H9 (cell line): ENCODE measurements around the gene PTPRH. TPM values are rescaled to one million over a fixed set of nuclear protein-coding genes. Genes with fewer than 3 reads are reported as not detected.

ENCODE experiments used
- DNase-seq: peaks from one replicate; pipeline ENCODE4 v3.0.0-alpha.2; 2017
- H2AFZ ChIP-seq: one replicate; pipeline ENCODE4 v1.6.1; 2013; ENCODE audit warnings: mild to moderate bottlenecking, low read length, control low read depth, moderate library complexity
- H2AK5ac ChIP-seq: 2 replicates; pipeline ENCODE4 v1.6.1; 2013; ENCODE audit warnings: low read length, control low read depth, mixed read lengths; ENCODE audit not compliant: insufficient read length
- H2BK120ac ChIP-seq: one replicate; pipeline ENCODE4 v1.6.1; 2013; ENCODE audit warnings: low read depth, mild to moderate bottlenecking, low read length, control low read depth, inconsistent platforms; ENCODE audit not compliant: poor library complexity, severe bottlenecking
- H2BK12ac ChIP-seq: 2 replicates; pipeline ENCODE4 v1.6.1; 2013; ENCODE audit warnings: low read length, control low read depth, mixed read lengths, low read depth; ENCODE audit not compliant: insufficient read length
- H2BK15ac ChIP-seq: 2 replicates; pipeline ENCODE4 v1.6.1; 2013; ENCODE audit warnings: low read depth, low read length, control low read depth
- H2BK20ac ChIP-seq: one replicate; pipeline ENCODE4 v1.6.1; 2013; ENCODE audit warnings: low read depth, mild to moderate bottlenecking, low read length, control low read depth, inconsistent platforms; ENCODE audit not compliant: poor library complexity, severe bottlenecking
- H2BK5ac ChIP-seq: 2 replicates; pipeline ENCODE4 v1.6.1; 2013; ENCODE audit warnings: low read length, control low read depth, mixed read lengths; ENCODE audit not compliant: insufficient read length
- H3K14ac ChIP-seq: 2 replicates; pipeline ENCODE4 v1.6.1; 2013; ENCODE audit warnings: low read length, control low read depth; ENCODE audit not compliant: insufficient read depth
- H3K18ac ChIP-seq: 2 replicates; pipeline ENCODE4 v1.6.1; 2013; ENCODE audit warnings: low read depth, mild to moderate bottlenecking, mixed read lengths, low read length, control low read depth; ENCODE audit not compliant: insufficient read length
- H3K23ac ChIP-seq: 2 replicates; pipeline ENCODE4 v1.6.1; 2013; ENCODE audit warnings: low read length, control low read depth, mixed read lengths, low read depth; ENCODE audit not compliant: insufficient read length
- H3K23me2 ChIP-seq: 2 replicates; pipeline ENCODE4 v1.6.1; 2013; ENCODE audit warnings: low read depth, mild to moderate bottlenecking, mixed read lengths, low read length, control low read depth; ENCODE audit not compliant: insufficient read length, poor library complexity, severe bottlenecking
- H3K27ac ChIP-seq: 2 replicates; pipeline ENCODE4 v1.5.1; 2013; ENCODE audit warnings: low read length, control low read depth, mixed read lengths, low read depth; ENCODE audit not compliant: insufficient read length
- H3K27me3 ChIP-seq: 2 replicates; pipeline ENCODE4 v1.6.1; 2013; ENCODE audit warnings: low read length, control low read depth, inconsistent platforms; ENCODE audit not compliant: insufficient read depth
- H3K4ac ChIP-seq: 2 replicates; pipeline ENCODE4 v1.6.1; 2013; ENCODE audit warnings: low read depth, mild to moderate bottlenecking, control low read depth, inconsistent platforms, low read length, moderate library complexity
- H3K4me1 ChIP-seq: 2 replicates; pipeline ENCODE4 v1.6.1; 2013; ENCODE audit warnings: low read length, control low read depth, inconsistent platforms; ENCODE audit not compliant: insufficient read depth
- H3K4me2 ChIP-seq: 2 replicates; pipeline ENCODE4 v1.6.1; 2013; ENCODE audit warnings: low read length, control low read depth, mixed read lengths; ENCODE audit not compliant: insufficient read length, insufficient read depth
- H3K56ac ChIP-seq: 2 replicates; pipeline ENCODE4 v1.6.1; 2013; ENCODE audit warnings: low read depth, mild to moderate bottlenecking, mixed read lengths, low read length, control low read depth; ENCODE audit not compliant: insufficient read length
- H3K79me1 ChIP-seq: 2 replicates; pipeline ENCODE4 v1.6.1; 2013; ENCODE audit warnings: low read depth, mild to moderate bottlenecking, moderate library complexity, low read length, control low read depth, inconsistent platforms; ENCODE audit not compliant: insufficient read depth, poor library complexity, severe bottlenecking
- H3K79me2 ChIP-seq: 2 replicates; pipeline ENCODE4 v1.6.1; 2013; ENCODE audit warnings: low read length, control low read depth, inconsistent platforms; ENCODE audit not compliant: insufficient read depth
- H3K9ac ChIP-seq: 2 replicates; pipeline ENCODE4 v1.6.1; 2013; ENCODE audit warnings: low read length, control low read depth, mixed read lengths; ENCODE audit not compliant: insufficient read length; ENCODE audit errors: extremely low read depth
- H3K9me3 ChIP-seq: one replicate; pipeline ENCODE4 v1.6.1; 2013; ENCODE audit warnings: low read depth, low read length, inconsistent platforms; ENCODE audit not compliant: control insufficient read depth
- H3T11ph ChIP-seq: one replicate; pipeline ENCODE4 v1.6.1; 2013; ENCODE audit warnings: mild to moderate bottlenecking, low read length, control low read depth, inconsistent platforms
- H4K20me1 ChIP-seq: one replicate; pipeline ENCODE4 v1.6.1; 2013; ENCODE audit not compliant: control insufficient read depth, insufficient read length, insufficient read depth
- H4K5ac ChIP-seq: 2 replicates; pipeline ENCODE4 v1.6.1; 2013; ENCODE audit warnings: low read depth, mild to moderate bottlenecking, mixed read lengths, low read length, control low read depth; ENCODE audit not compliant: insufficient read length
- H4K8ac ChIP-seq: replicated peaks from 2 replicates; pipeline ENCODE4 v1.6.1; 2013; ENCODE audit warnings: low read length, control low read depth, mixed read lengths, low read depth; ENCODE audit not compliant: insufficient read length
- H4K91ac ChIP-seq: 2 replicates; pipeline ENCODE4 v1.6.1; 2013; ENCODE audit warnings: low read depth, mild to moderate bottlenecking, moderate library complexity, mixed read lengths, low read length, control low read depth; ENCODE audit not compliant: insufficient read length
- H3K27ac Mint-ChIP-seq, 3 experiments: 2 replicates in 2 of 3; 3 replicates in 1 of 3; pipeline ENCODE4 v1.8.0; 2020 to 2021; ENCODE audit warnings: mixed read lengths in 3 of 3, mild to moderate bottlenecking in 1 of 3, moderate library complexity in 1 of 3
- H3K27me3 Mint-ChIP-seq: 2 replicates; pipeline ENCODE4 v1.8.0; 2021; ENCODE audit warnings: low read depth, mild to moderate bottlenecking, moderate library complexity, mixed read lengths
- H3K36me3 Mint-ChIP-seq, 3 experiments: 2 replicates in 2 of 3; 3 replicates in 1 of 3; pipeline ENCODE4 v1.8.0; 2020 to 2021; ENCODE audit warnings: low read depth in 3 of 3, mixed read lengths in 3 of 3; ENCODE audit not compliant: insufficient read depth in 1 of 3
- H3K4me1 Mint-ChIP-seq, 2 experiments: 2 replicates each; pipeline ENCODE4 v1.8.0; 2020; ENCODE audit warnings: mixed read lengths in 2 of 2
- H3K4me3 Mint-ChIP-seq, 2 experiments: 2 replicates in 1 of 2; 3 replicates in 1 of 2; pipeline ENCODE4 v1.8.0; 2020 to 2021; ENCODE audit warnings: mild to moderate bottlenecking in 2 of 2, mixed read lengths in 2 of 2, moderate library complexity in 1 of 2
- H3K9me3 Mint-ChIP-seq, 2 experiments: 2 replicates in 1 of 2; 3 replicates in 1 of 2; pipeline ENCODE4 v1.8.0; 2020; ENCODE audit warnings: mild to moderate bottlenecking in 2 of 2, mixed read lengths in 2 of 2, moderate library complexity in 1 of 2
- CTCF ChIP-seq: fragments of 200-600 bp; sonication (generic); conservative IDR thresholded peaks from 3 replicates; pipeline ENCODE4 v1.8.0; 2021; ENCODE audit warnings: antibody characterized with exemption, mild to moderate bottlenecking
- WGBS: extraction: QIAGEN DNeasy Blood & Tissue Kit; methylation state at CpG from one replicate; pipeline ENCODE4 v1.1.7; 2013; ENCODE audit warnings: missing lambda C conversion rate, low lambda C conversion rate, mixed read lengths; ENCODE audit not compliant: insufficient read length; ENCODE audit errors: extremely low coverage; 5-methylcytosine and 5-hydroxymethylcytosine counted together
- long read RNA-seq: library from polyadenylated mRNA; unstranded; transcript quantifications from one replicate; pipeline ENCODE4 v2.0.0, GENCODE V29; 2020
- total RNA-seq: library from RNA; stranded (reverse); gene quantifications from 2 replicates; pipeline ENCODE4 v1.2.1, GENCODE V29; 2021

PTPRH gene
- 0.24 and 0.33 TPM in 2 replicates for total RNA-seq
- long read RNA-seq, partial matches to known transcripts: 0 of 1 reads
- long read RNA-seq, other reads (novel, unspliced or antisense): 1 of 1 reads

GRCh38 chr19:55208880-55209692, at the start of gene PTPRH:
PTPRH (minus strand) TSS chr19:55209501; CDS start chr19:55209433, 68 bp downstream.
- DNase-seq: peak; percentile 26
- Mint-ChIP-seq H3K4me1 (peaks cover 9 to 12% of the 10 kb centered on the region in 2 experiments), H3K36me3 (peaks cover 0 to 6% (median 6%) of the 10 kb centered on the region in 3 experiments; a peak in 4 of 7 replicates), H3K27me3 (peaks cover 42% of the 10 kb centered on the region), H3K27ac (no peak within 1 kb of the TSS), H3K4me3 (no peak within 1 kb of the TSS; a peak in 2 of 5 replicates), H3K9me3 (peaks cover 14 to 26% of the 10 kb centered on the region in 2 experiments)
- Histone ChIP-seq H3K27me3 (no peaks in the 10 kb centered on the region), H2AK5ac (no peak within 1 kb of the TSS), H3K79me1 (no peaks in the 10 kb centered on the region), H3K56ac (no peak within 1 kb of the TSS), H2BK5ac (no peak within 1 kb of the TSS), H4K20me1 (no peaks in the 10 kb centered on the region), H2BK15ac (no peak within 1 kb of the TSS), H3K9ac (no peak within 1 kb of the TSS), H4K91ac (no peak within 1 kb of the TSS), H3T11ph (no peak within 1 kb of the TSS), H2AFZ (no peak within 1 kb of the TSS), H3K9me3 (no peaks in the 10 kb centered on the region), H3K79me2 (no peaks in the 10 kb centered on the region), H2BK20ac (no peak within 1 kb of the TSS), H3K18ac (no peak within 1 kb of the TSS), H3K14ac (no peak within 1 kb of the TSS), H3K23me2 (no peaks in the 10 kb centered on the region), H4K8ac (no peak within 1 kb of the TSS), H3K23ac (no peak within 1 kb of the TSS), H2BK120ac (no peak within 1 kb of the TSS), H2BK12ac (no peak within 1 kb of the TSS), H4K5ac (no peak within 1 kb of the TSS), H3K4me1 (no peaks in the 10 kb centered on the region), H3K4me2 (no peak within 1 kb of the TSS), H3K4ac (no peak within 1 kb of the TSS), H3K27ac (no peak within 1 kb of the TSS)
- WGBS: no CpG with 5 or more reads among the region's 18 CpGs
- no peak for TF ChIP-seq CTCF
